Activated T-cell treated with anti-CD3 and anti-CD28 coated beads, Interleukin-2, amount 50 U/mL, for 48 hours (primary cell): Measurements from ENCODE around the gene MAGIX.
"Not testable (repeated sequence)": the region's sequence is repeated elsewhere in the genome, so short reads cannot be mapped to it uniquely, and the experiment has no call there.

ENCODE experiments used
- DNase-seq, 2 experiments: peaks; one replicate each; pipeline ENCODE4 v3.0.0-alpha.2; 2020

The MAGIX gene

DNA sequence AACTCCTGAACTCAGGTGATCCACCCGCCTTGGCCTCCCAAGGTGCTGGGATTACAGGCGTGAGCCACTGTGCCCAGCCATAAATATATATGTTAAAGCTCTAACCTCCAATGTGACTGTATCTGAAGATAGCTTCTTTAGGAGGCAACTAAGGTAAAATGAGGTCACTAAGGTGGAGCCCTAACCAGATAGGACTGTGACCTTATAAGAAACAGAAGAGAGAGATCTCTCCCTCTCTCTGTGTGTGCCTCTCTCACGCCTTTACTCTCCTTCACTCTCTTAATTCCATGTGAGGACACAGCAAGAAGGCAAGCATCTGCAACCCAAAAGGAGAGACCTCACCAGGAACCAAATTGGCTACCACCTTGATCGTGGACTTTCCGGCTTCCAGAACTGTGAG is 926 bp upstream of the MAGIX start:
- no peak for DNase-seq

DNA sequence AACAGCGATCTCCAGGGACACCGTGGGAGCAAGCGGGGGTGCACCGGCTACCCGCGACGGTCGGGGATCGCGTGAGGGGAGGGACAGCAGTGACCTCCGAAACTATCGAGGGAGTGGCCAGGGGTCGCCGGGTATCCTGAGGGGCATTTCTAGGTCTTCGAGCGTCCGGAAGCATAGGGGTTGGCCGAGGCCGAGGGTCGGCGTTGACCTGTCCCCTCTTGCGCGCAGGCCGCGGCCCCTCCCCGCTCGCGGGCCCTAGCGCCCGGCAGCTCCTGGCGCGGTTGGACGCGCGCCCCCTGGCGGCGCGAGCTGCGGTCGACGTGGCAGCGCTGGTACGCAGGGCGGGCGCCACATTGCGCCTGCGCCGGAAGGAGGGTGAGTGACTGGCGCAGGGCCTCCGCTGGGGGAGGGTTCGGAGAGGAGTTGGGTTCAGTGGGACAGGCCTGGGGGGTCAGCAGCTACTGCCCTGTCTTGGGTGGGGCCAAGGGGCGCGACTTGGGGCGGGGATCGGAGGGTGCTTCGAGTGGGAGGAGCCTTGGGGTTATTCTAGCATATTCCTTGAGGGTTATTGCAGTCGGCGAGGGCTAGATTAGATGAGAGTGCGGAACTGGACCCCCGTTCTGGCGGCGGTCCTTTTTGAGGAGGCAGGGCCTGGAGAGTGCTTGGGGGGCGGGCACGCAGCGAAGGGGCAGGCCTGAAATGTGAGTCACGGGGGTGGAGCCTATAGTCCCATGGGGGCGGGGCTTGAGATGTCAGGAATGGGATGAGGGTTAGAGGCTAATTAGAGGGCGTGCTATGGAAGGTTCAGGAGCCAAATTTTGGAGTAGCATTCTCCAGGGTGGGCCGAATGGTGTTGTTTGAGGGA is 1.2 kb downstream of the MAGIX start:
- DNase-seq = peak; percentile 83 to 87

DNA sequence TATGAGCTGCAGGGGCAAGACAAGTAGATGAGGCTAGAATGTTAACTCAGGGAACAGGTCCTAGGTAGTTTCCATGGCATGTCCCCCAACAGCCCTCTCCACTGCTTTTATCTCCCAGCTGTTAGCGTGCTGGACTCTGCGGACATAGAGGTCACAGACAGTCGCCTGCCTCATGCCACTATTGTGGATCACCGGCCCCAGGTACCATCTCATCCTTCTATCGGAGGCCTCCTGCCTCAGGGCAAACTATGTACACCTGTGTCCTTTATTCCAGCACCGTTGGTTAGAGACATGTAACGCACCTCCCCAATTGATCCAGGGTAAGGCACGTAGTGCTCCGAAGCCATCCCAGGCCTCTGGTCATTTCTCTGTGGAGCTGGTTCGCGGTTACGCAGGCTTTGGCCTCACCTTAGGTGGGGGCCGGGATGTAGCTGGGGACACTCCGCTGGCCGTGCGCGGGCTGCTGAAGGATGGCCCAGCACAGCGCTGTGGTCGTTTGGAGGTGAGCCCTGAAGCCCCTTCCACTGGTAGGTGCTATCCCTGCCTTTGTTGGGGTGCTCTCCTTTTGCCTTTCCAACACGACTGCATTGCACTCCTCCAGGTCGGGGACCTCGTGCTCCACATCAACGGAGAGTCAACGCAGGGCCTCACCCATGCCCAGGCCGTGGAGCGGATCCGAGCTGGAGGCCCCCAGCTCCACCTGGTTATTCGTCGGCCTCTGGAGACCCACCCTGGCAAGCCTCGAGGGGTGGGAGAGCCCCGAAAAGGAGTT is 2.2 kb downstream of the MAGIX start:
- no peak for DNase-seq

DNA sequence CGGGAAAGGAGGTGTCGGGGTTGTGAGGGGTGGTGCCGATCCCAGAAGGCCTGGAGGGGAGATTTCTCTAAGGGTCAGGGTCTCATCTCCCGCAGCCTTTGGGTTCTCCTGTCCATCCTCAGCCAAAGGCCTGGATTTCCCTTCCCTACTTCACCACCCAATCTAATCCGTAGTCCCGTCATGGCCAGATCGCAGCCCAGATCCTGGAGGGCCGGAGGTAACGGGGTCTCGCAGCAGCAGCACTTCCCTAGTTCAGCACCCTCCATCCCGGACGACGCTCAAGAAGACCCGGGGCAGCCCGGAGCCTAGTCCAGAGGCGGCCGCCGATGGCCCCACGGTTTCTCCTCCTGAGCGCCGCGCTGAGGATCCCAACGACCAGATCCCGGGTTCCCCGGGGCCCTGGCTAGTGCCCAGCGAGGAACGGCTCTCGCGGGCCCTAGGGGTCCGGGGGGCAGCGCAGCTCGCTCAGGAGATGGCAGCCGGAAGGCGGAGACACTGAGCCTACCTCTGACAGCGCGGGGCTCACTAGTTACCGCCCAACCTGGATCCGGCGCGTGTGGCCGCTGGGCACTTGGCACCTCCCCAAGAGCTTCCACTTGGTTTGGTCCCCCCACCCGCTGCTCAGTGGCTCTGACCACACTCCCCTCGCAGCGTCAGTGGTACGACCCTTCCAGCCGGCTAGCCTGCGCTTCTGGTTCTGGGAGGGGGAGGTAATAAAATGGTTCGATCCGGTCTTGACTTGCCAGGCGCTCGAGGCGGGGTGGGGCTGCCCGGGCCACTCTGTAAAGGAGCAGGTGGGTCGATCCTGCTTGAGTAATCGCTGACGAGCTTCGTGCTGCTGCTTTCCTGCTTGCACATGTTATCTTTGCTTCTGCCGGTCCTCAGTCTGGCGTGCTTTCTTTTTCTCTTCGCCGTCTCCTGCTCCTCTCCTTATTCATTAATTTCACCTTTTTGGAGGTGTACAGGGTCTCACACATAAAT is 3.6 kb downstream of the MAGIX start:
- peak; percentile 74 to 81 for DNase-seq

DNA sequence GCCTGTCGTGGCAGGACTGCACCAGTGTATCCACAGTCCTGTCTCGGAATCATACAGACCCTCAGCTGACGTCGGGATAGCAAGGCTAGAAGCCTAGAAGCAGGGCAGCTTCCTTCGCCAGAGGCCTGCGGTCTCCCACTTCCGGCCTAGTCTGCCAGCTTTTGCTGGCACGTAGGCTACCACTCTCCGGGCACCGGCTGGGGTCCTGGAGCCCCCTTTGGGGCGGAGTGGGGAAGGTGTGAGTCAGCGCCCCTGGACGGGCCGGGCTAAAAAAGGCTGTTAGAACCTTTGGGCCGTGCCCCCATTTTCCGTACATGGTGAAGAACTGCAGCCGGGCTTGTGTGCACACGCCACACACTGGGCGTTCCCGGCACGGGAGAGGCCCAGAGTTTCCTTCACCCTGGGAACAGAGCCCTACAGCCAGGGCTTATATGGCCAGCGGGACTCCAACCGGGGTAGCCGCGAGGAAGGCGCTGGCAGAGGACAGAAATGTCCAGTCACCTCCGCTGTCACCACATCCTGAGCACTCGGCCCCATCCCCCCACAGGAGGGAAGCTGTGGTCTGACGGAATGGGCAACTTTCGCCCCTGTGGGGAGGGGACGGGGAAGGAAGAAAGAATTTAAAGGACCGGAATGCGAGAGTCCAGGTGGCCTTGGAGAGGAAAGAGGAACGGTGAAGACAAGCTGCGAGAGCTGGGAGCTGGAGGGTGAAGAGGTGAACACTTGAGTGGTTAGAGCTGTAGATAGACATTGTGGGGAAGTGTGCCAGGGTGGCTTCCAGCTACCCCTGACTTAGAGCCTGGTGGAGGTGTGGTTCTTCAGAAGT is 4.6 kb downstream of the MAGIX start:
- peak; percentile 76 to 78 for DNase-seq

DNA sequence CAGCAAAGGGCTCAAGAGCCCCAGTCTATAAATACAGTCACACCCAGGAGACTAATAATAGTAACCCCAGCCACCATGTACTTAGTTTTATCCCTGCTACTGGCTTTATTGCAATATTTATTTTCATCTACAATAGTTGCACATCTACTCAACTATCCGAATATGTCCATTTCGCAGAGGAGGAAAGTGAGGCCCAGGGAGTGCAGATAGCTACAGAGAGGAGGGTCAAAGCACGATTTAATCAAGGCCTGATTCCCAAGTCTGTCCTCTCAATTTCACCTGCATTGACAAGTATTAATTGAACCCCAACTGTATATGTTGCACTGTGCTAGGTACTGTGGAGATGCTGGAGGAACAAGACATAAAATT is 5.2 kb downstream of the MAGIX start:
- no peak for DNase-seq

DNA sequence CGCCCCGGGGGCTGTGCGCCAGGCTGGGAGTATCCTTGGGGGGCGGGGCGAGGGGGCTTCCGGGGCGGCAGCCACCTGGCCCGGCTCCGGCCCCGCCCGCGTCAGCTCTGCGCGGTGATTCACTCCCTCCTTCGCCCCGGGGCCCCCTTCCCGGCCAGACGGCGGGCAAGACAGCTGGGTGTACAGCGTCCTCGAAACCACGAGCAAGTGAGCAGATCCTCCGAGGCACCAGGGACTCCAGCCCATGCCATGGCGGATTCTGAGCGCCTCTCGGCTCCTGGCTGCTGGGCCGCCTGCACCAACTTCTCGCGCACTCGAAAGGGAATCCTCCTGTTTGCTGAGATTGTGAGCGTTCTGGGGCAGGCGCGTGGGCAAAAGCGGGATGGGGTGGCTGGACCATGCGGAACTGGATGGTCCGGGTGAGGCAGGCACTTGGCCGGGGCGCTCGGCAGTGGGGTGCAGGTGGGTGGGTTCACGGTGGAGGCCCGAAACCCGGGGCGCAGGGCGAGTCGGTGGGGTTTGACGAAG is 9.3 kb downstream of the MAGIX start, which contains the start of gene PLP2:
PLP2 (plus strand) TSS at position 147 of the 528 bp plus-strand sequence; CDS start at position 250, 103 bp downstream.
- DNase-seq = peak; percentile 78 to 83

DNA sequence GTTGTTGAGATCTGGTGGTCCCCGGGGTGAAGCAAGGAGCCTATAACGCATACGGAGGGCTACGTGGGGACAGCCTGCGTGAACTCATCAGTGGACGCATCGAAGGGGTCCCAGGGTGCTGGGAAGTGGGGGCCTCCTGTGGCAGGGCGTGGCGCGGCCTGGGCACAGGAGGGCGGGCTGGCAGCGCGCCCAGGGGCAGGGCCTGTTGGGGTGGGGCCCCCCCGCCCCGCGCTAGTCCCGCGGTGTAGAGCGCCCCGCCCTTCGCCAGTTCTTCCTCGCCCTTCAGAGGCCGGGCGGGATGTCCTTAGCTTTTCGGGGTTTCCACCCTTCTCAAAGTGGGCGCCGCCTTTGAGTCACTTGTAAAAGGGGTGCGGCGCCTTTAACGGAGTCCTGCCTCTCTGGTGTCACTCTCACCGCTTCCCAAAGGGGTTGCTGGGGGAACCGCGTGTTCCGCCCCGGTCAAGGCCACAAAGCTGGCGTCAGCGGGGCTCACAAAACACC is 9.8 kb downstream of the MAGIX start:
- DNase-seq = peak; percentile 76 to 80

DNA sequence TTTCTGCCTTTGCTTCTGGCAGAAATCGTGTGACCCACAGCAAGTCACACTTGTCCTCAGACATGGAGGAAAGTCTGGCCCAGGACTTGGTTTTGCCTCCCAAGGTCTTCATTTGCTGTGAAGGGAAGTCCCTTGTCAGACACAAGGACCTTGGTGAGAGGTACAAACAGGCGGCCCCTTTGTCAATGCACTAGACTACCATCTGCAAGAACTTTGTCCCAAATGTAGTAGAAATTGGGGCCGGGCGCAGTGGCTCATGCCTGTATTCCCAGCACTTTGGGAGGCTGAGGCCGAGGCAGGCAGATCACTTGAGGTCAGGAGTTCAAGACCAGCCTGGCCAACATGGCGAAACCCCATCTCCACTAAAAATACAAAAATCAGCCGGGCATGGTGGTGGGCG is 11.0 kb downstream of the MAGIX start:
- DNase-seq = not testable (repeated sequence)

DNA sequence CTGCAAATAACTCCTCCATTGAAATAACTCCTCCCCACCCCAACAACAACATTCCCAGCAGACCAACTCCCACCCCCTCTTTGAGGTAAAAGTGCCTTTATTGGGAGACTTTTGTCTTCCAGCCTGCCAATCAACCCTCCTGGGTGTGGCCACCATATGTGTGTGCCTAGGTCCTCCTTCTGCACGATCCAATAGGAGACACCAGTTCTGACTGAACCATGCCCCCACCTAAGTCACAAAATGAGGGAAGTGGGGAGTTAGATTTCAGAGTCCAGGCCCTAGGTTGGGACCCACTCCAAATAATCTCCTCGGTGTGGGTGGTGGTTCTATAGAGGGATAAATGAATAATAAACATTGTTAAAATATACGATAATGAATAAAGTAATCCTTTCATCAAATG is 12.2 kb downstream of the MAGIX start:
- DNase-seq = no peak

DNA sequence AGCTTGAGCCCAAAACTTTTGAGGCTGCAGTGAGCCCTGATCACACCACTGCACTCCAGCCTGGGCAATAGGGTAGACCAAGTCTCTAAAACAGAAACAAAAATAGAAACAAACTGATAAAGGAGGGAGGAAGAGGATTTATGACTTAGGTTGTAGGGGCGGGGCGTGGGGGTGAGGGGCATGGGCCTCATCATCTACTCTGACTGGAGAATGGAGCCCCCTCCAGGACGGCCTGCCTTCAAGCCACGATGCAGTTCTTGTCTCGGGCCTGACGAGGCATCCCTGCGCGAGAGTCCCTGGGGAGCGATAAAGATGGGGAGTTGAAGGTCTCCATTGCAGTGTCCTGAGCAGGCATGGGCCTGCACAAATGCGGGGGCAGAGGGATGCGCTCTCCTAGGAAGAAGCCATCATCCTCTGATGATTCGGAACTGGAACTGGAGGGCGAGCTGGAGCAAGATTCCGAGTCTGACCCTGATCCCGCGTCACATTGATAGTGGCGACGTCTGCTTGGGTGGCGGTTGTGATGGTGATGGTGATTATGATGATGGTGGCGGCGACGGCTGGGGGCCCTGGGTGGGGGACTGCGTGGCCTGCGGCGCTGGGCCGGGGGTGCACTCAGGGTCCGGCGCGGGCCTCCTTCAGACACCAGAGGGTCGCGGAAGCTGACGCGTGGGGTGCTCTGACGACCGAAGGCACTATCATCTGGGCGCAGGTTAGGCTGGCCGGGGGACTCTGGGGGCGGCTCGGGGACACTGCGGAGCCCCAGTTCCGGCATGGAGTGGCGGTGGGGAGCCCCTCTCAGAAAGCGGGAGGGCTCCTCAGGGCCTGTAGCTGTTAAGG is 13.1 kb downstream of the MAGIX start:
- DNase-seq = no peak

DNA sequence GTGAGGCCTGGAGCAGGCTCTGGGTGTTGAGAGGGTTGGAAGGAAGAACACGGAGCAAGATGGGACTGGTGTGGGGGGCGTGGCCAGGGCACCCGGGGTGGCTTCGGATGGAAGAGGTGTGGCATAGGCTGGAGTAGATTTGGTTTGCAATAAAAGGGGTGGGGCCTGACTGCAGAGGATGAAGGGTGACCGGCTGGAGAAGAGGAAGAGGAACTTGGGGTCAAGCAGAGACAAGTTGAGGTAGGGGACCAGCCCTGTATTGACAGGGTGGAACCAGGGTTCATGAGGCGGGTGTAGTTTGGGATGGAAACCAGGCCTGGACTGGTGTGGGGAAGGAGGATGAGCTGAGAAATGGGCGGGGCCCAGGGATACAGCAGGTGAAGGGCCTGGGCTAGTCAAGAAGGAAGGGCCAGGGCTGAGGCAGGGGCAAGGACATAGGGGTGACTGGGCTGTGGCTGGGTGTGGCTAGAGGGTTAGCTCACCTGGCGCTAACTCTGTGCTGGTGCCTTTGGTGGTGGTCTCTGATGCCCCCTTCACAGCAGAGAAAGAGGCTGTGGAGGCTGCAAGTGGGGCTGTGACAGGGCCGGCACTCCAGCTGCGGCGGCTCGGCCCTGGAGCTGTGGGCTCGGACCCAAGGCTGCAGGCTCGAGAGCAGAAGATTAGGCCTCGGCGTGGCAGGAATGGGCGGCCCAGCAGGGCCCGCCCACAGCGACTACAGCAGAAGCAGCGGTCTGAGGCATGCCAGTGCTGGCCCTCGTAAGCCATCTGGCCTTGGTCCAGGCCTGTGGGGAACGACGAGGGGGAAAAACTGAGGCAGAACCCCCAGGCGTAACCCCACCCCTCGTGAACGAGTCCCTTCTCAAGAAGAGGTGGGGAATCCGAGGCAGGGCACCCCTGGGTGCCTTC is 14.1 kb downstream of the MAGIX start:
- no peak for DNase-seq

DNA sequence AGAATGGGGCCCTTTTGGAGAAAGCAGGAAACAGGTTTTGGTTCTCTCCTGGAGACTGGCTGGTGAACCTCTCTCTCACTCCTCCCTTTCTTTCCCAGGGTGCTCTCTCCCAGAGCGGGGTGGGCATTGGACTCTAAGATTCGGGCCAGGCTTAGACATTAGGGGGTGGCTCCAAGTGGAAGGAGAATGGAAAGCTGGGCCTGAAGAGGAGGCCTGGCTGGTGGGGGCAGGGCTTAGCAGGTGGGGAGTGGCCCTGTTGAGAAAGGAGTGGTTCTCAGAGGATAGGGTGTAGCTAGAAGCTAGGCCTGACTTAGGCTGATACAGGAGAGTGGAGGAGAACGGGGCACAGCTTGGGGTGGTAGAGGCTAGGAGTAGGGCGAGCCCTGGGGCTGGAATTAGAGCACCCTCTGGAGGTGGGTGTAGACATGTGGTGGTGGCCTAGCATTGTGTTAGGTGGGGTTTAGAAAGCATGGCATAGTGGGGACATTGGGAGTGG is 14.8 kb downstream of the MAGIX start:
- no peak for DNase-seq

DNA sequence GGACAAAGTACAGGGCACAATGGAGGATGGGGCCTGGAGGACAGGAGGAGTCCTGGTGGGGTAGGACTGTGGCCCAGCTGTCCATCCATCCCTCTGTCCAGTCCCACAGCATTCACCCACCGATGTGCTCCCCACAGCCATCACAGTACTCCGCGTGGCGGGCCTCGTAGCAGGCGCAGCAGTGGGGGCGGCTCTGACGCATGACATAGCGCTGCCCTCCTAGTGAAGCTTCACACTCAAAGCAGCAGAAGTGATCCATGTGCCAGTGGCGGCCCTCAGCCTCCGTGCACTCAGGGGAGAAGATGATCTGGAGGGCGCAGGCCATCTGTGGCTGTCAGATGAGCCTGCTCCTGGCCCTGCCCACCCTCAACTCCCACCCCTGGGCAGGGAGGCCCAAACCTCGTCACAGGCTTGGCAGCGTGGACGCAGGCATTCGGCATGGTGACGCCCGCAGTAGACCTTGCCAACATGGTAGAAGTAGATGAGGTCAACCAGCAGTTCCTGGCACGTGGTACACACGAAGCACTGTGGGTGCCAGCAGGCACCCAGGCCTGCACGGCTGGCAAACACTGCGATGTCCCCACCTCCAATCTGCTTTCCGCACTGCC is 15.4 kb downstream of the MAGIX start:
- no peak for DNase-seq

DNA sequence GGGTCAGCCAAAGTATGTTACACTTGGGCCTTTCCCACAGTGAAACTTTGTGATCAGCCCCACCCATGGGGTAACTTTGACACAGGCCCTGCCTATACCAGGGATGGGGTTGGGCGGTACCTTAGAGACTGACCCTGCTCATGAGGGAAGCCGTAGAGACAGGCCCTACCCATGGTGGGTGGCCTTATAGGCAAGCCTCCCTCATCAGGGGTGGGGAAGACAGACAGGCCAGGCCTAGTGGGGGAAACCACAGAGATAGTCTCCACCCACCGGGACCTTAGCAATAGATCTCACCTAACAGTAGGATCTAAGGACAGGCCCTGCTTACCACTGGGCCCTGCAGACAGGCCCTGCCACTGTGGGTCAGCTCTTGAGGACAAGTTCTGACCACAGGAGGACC is 16.0 kb downstream of the MAGIX start:
- DNase-seq = no peak

DNA sequence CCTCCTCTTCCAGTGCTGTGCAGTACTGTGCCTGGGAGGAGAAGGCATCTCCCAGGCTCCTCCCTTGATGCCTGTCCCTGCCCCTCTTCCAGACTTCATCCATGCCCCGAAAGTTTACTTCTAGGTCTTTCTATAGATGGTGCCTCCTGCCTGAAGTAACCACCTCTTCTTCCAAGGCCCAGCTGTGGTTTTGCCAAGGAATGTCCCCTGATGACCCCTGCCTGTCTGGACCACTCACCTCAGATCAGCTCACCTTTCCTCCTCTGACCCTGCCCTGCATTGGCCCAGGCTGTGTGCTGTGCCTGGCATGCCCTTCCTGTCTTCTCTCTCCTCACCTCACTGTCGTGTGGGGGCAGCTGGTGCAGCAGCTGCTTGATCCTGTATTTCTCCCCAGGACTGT is 16.8 kb downstream of the MAGIX start:
- no peak for DNase-seq

DNA sequence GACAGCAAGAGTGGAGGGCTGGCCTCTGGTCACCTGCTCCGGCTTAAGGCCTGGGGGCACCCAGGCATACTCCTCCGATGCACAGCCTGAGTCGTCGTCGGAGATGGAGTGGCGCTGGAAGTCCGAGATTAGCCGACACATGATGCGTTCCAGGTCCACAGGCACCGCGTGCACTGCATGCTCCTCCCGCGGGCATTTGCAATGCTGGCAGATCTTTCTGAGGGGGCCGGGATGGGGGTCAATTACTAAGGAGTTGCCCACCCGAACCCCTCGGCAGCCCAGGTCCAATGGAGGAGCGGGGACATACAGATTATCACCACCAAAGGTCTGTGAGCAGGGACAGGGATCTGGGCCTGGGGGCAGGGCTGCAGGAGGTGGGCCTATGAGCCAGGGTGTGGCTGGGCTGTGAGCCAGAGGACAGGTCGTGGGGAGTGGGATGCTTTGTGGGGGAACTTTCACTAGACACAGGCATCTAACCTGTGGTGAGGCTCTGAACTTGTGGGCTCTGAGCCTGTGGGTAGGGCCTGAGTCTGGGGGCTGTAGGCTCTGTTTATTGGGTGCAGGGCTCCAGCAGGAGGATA is 21.2 kb downstream of the MAGIX start:
- DNase-seq = no peak
